OCI-LY3 (cell line): ENCODE data around the gene HDAC4.

Source experiments
- CTCF ChIP-seq: fragments of 200-600, 300-600 bp; sonication (generic); IDR thresholded peaks from 2 replicates; pipeline ENCODE4 v1.5.1; 2014; ENCODE audit warnings: antibody characterized with exemption, low read length, low read depth
- EZH2phosphoT487 ChIP-seq: fragments of 200-600 bp; shearing (Covaris generic); IDR thresholded peaks from 2 replicates; pipeline ENCODE4 v1.6.1; 2018; ENCODE audit warnings: antibody characterized with exemption, mixed run types, low read depth

DNA sequence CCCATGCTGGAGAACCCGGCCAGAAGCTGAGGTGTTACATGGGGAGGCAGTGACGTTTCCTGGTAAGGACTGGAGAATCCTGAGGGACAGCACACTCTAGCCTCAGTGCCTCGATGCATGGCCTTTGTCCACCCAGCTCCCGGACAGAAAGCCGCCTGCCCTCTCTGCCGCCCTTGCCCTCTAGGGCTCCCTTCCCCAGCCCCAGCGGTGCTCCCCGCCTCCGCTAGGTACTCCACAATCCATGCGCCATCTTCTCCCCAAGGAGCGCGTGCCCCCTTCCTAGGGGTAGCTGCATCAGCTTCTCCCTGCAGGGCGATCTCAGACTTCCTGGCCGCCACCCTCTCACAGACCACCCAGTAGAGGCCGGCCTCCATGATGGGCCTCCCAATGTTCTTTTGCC lies 301.3 kb downstream of the HDAC4 start:
- no peak for TF ChIP-seq CTCF
- TF ChIP-seq EZH2phosphoT487 = no peak
